22Rv1 (cell line): Measurements from ENCODE around the gene PSMC5.

ENCODE experiments used
- ZFX ChIP-seq: fragments of 450-650 bp; IDR thresholded peaks from 2 replicates; pipeline ENCODE4 v1.6.1; 2017; ENCODE audit warnings: antibody characterized with exemption, borderline replicate concordance
- TF ChIP-seq, protein P1 (sequence below): fragments of 450-650 bp; IDR thresholded peaks from 2 replicates; pipeline ENCODE4 v1.5.1; 2017; ENCODE audit warnings: mild to moderate bottlenecking

DNA sequence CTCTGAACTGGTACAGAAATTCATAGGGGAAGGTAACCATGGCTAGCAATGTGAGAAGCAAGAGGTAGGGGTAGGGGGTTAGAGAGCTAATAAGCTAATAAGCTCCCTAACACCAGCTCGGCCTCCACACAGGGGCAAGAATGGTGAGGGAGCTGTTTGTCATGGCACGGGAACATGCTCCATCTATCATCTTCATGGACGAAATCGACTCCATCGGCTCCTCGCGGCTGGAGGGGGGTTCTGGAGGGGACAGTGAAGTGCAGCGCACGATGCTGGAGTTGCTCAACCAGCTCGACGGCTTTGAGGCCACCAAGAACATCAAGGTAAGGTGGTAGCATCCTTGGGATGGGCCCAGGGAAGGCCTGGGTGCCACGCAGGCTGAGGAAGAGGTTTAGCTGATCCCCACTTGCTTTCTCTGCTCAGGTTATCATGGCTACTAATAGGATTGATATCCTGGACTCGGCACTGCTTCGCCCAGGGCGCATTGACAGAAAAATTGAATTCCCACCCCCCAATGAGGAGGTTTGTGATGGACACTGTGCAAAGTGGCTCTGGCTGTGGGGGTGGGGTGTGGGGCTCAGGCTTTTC lies 3.8 kb downstream of the PSMC5 start:
- TF ChIP-seq, protein P1, sequence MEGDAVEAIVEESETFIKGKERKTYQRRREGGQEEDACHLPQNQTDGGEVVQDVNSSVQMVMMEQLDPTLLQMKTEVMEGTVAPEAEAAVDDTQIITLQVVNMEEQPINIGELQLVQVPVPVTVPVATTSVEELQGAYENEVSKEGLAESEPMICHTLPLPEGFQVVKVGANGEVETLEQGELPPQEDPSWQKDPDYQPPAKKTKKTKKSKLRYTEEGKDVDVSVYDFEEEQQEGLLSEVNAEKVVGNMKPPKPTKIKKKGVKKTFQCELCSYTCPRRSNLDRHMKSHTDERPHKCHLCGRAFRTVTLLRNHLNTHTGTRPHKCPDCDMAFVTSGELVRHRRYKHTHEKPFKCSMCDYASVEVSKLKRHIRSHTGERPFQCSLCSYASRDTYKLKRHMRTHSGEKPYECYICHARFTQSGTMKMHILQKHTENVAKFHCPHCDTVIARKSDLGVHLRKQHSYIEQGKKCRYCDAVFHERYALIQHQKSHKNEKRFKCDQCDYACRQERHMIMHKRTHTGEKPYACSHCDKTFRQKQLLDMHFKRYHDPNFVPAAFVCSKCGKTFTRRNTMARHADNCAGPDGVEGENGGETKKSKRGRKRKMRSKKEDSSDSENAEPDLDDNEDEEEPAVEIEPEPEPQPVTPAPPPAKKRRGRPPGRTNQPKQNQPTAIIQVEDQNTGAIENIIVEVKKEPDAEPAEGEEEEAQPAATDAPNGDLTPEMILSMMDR = no peak
- no peak for TF ChIP-seq ZFX
